Kidney capillary endothelial cell (primary cell): ENCODE results near the gene LMTK2.

Source experiments
- DNase-seq: peaks from one replicate; pipeline ENCODE4 v3.0.0-alpha.2; 2018; ENCODE audit warnings: low spot score

LMTK2 gene

GRCh38 chr7:98175260-98175940 lies 68.7 kb downstream of the LMTK2 start:
- no peak for DNase-seq

- DNase-seq, result no peak
These were observed 70.9 kb downstream of the LMTK2 start for GRCh38 chr7:98177553-98177952.

- no peak for DNase-seq
These were observed 71.7 kb downstream of the LMTK2 start for GRCh38 chr7:98178321-98178720.

- DNase-seq, result no peak
These were observed 72.3 kb downstream of the LMTK2 start for GRCh38 chr7:98178762-98179490.

GRCh38 chr7:98180751-98181150 lies 74.1 kb downstream of the LMTK2 start:
- DNase-seq, result no peak

- DNase-seq, result no peak
These were observed 78.4 kb downstream of the LMTK2 start for GRCh38 chr7:98185101-98185500.

GRCh38 chr7:98186452-98187137 lies 79.9 kb downstream of the LMTK2 start:
- peak; percentile 12 for DNase-seq

- DNase-seq, result no peak
These were observed 80.5 kb downstream of the LMTK2 start for GRCh38 chr7:98187138-98187502.

- DNase-seq, result no peak
These were observed 82.9 kb downstream of the LMTK2 start for GRCh38 chr7:98189559-98189958.

- DNase-seq, result no peak
These were observed 85.2 kb downstream of the LMTK2 start for GRCh38 chr7:98191668-98192431.

- DNase-seq, result no peak
These were observed 86.3 kb downstream of the LMTK2 start for GRCh38 chr7:98192781-98193457.

- no peak for DNase-seq
These were observed 87.0 kb downstream of the LMTK2 start for GRCh38 chr7:98193474-98194180.

GRCh38 chr7:98194186-98194585 lies 87.5 kb downstream of the LMTK2 start:
- no peak for DNase-seq

GRCh38 chr7:98194672-98195457 lies 88.2 kb downstream of the LMTK2 start:
- no peak for DNase-seq

- no peak for DNase-seq
These were observed 90.3 kb downstream of the LMTK2 start for GRCh38 chr7:98196706-98197605.

- DNase-seq, result no peak
These were observed 92.5 kb downstream of the LMTK2 start for GRCh38 chr7:98199131-98199530.

- no peak for DNase-seq
These were observed 93.7 kb downstream of the LMTK2 start for GRCh38 chr7:98200364-98200763.

GRCh38 chr7:98202367-98203195 lies 95.9 kb downstream of the LMTK2 start:
- DNase-seq, result no peak
